ENCODE results near the gene TARS3. TPM values are rescaled to one million over a fixed set of nuclear protein-coding genes. Genes with fewer than 3 reads are reported as not detected.

The TARS3 gene
- total RNA-seq, 1 donor from 2014 or later = 5.6 TPM

DNA sequence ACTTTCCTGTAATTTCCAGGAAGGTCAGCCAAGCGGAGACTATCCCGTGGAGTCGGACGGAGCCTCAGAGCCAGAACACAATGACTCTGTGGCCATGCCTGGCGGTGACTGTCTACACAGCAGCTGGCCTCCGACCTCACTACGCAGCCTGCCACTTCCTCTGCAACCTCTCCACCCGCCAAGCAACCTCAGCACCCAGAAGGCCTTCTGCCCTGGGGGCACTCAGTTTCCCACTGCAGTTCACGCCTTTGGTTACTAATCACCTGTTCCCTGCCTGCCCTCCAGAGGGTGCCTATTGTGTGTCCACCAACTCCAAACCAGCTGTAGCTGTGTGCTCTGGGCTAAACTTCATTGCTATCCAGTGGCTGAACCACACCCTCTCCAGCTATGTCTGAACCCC is 116.1 kb downstream of the TARS3 start:
- DNase-seq (ENCODE audit: low read depth in 2 of 2) = no peak

DNA sequence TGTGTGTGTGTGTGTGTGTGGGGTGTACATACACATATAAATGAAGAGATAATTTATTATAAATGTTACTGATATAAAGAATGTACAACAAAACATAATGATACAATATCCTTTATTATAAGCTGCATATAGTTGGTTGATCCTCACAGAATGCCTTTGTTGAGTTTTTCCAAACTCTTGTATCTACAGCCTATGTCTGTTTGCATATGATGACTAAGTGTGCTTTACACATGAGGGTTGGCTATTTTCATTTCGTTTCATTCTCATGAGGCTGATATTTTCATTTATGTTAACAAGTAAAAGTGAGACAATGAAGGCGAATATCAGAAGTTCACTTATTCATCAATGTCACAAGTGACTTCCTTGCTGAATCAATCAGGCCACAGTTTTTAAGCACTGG is 117.2 kb downstream of the TARS3 start:
- DNase-seq (ENCODE audit: low read depth in 2 of 2) = no peak

DNA sequence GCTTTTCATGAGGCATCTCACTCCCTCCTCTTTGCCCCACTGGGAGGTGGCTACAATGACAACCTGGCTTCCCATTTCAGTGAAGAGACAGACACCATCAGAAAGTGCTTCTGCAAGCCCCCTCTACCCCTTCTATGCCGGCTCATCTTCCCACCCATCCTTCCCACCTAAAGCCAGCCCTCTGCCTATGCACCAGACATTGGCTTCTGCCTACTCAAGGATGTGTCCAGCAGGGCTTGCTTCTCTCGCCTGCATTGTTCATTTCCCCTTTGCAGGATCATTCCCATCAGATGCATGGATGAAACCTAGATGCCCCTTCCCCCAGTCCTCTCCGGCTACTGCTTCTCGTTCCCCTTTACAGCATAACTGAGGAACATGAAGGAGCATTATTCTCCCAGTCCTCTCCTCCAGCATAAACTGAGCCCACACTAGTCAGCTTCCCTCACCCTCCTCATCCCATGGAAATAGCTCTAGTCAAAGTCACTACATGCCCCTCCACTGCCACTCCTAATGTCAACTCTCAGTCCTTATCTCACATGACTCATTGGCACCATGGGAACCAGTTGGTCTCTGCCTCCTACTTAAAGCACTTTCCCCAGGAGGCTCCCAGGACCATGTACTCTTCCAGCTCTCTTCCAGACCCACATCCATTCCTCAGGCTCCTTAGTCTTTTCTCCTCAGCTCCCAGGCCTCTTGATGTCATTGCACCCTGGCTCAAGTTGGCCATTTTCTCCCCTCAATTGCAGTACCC is 120.0 kb downstream of the TARS3 start:
- no peak for DNase-seq (ENCODE audit: low read depth in 2 of 2)

Other genes with a start within 250 kb of the TARS3 start
- 31.8 and 42.7 TPM in 2 replicates for gene PCSK6, start 234.8 kb downstream of the TARS3 start, total RNA-seq
- 31.7 and 54.4 TPM in 2 replicates for gene TM2D3, start 72.1 kb downstream of the TARS3 start, total RNA-seq
- gene OR4F6, start 79.0 kb upstream of the TARS3 start, total RNA-seq = not detected in 2 replicates
- gene OR4F15, start 87.7 kb upstream of the TARS3 start, total RNA-seq = not detected in 2 replicates